HG03469 (cell line): ENCODE data around the gene APP.
"Not testable (repeated sequence)": the region's sequence is repeated elsewhere in the genome, so short reads cannot be mapped to it uniquely, and the experiment has no call there.

Source experiments
- ATAC-seq: cut with Tn5 transposase; IDR thresholded peaks from one replicate; pipeline ENCODE4 v1.9.1; 2021; ENCODE audit warnings: mild to moderate bottlenecking, moderate library complexity, moderate number of reproducible peaks; ENCODE audit not compliant: unreplicated experiment

The APP gene

DNA sequence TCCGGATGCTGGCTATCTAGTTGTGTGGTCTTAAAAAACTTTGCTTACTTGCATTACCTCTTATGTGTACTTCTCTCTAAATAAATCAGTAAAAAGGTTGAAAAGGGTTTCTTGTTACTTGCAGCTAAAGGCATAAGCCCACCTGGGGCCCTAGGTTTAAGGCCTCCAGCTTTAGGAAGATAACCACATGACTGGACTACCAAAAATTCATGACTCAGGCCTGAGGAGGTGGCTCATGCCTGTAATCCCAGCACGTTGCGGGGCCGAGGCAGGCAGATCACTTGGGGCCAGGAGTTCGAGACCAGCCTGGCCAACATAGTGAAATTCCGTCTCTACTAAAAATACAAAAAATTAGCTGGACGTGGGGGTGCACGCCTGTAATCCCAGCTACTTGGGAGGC is 142.9 kb downstream of the APP start:
- ATAC-seq = no peak

DNA sequence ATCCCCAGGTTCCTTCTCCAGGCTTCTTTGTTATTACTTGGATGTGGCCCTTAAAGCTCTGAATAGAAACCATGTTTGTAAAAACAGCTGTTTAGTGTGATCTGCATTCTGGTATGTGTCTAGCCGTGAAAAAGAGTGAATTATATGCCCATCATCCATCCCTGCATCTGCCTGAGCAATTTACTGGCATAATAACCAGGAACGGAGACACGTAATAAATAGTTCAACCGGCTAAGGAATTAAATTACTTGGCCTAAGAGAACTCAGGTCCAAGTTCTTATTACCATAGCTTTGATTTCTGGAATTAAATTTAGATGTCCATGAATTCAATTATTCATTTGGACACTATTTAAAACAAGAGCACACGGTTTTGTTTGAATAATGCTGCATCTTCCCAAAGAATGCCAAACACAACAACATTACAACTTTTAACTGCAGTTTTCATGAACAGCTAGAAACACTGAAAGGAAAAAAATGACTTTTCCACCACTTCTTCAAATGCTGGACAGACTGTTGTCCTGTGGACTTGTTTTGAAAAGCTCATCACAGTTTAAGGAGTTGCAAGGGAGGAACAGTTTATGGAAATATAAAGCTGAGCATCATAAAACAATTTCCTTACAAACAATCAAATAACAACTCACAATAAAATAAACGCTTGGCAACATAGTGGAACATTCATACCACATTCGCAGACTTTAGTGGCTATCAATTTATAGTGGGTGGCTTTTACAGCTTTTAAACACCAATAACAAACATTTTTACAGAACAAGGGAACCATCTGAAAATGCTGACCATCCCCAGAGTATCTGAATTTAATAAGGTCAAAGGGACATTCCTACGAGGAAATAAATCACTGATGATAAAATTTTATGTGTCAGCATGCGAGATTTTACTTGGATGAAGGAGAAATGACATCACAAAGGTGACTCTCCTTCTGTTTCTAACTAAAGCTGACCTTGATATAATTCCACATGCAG is 144.7 kb downstream of the APP start:
- no peak for ATAC-seq

- not testable (repeated sequence) for ATAC-seq
These were observed 147.2 kb downstream of the APP start for GRCh38 chr21:26023406-26023805.

- not testable (repeated sequence) for ATAC-seq
These were observed 147.8 kb downstream of the APP start for GRCh38 chr21:26022598-26023337.

DNA sequence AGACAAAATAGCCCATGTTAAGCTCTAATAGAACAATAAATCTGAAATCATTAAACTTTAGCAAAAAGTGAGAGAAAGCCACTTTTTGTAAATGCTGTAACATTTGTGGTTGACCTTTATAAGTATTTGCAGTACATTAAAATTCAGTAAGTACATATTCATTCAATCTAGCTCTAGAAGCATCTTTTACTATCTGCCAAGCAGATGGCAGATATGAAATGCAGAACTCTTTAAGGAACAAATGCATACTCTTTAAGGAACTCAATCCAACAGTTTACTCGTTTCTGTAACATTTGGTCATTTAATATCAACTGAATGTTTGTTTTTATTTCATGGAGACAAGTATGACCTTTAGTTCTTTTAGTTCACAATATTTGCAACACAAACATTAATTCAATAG is 150.1 kb downstream of the APP start:
- ATAC-seq = no peak

DNA sequence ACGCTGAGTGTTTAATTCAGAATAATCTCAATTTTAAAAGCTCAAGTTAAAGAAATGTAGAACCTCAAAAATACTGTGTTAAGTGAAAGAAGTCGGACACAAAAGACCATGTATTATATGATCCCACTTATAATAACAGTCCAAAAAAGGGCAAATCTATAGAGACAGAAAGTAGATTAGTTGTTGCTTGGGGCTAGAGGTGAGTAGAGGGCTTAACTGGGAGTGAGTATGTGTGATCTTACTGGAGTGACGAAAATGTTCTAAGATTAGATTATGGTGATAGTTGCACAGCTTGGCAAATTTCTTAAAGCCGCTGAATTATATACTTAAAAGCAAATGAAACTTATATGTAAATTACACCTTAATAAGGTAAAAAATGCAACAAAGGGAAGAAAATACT is 150.5 kb downstream of the APP start:
- no peak for ATAC-seq

GRCh38 chr21:26019236-26019635 is 151.3 kb downstream of the APP start:
- ATAC-seq = no peak

- no peak for ATAC-seq
These were observed 156.6 kb downstream of the APP start for GRCh38 chr21:26013970-26014369.

GRCh38 chr21:26012482-26012881 is 158.1 kb downstream of the APP start:
- not testable (repeated sequence) for ATAC-seq

- ATAC-seq = no peak
These were observed 159.2 kb downstream of the APP start for GRCh38 chr21:26011292-26011940.

DNA sequence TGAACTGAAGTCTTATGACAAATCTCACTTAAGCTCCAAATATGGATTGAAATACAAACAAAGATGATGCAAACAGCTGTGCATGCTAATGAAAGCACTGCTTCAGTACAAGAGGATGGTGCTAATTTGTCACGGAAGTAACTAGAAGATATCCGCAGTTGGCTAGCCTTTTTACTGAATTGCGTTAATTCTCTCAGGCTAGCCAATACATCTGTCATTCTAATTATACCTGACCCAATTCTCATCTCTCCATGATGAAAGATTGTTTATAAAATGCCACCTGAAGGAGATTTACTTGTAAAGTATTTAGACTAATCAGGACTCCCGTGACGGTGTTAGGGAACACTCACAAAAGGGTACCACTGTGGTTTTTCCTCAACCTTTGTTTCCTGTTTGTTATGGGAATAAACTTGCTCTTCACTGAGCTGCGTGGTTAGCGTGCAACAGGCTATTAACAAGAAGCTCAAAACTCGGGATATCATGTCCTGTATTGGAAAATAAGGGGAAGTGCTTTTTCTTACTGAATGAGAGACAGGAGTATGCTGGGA is 162.5 kb downstream of the APP start:
- ATAC-seq = no peak

DNA sequence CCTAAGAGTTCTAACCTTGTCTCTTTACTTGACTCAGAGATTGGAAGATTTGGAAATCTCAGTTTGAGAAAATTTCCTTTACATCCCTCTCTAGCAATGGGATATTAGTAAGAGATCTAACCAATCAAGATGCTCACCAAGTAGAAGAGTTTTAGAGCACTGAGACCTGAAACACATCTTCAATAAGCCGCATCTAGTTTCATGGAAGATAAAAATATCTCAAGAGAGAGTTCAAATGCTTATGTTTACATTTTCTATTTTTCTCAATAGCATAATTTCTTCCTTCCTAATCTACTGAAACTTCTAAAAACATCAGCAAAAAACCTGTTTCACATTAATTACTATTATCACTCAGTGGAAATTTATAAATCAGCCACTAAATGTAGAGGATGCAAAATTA is 165.1 kb downstream of the APP start:
- no peak for ATAC-seq

DNA sequence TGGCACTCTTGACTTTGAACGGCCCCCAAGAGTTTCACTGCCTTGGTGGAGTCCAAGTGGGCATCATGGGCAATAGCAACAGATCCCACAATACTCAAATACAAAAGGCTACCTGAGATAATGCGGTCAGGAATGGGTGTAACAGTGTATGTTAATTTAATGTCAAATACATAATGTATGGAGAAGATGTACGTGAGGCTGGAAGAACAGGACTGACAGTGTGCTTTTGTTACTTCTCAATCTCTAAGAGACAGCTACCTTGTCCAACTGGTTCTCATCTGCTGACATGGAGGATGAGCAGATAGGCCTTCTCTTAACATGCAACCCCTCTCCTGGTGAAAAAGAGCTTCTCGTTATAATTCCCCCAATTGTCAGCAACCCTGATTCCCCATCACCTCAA is 167.2 kb downstream of the APP start:
- ATAC-seq = no peak

DNA sequence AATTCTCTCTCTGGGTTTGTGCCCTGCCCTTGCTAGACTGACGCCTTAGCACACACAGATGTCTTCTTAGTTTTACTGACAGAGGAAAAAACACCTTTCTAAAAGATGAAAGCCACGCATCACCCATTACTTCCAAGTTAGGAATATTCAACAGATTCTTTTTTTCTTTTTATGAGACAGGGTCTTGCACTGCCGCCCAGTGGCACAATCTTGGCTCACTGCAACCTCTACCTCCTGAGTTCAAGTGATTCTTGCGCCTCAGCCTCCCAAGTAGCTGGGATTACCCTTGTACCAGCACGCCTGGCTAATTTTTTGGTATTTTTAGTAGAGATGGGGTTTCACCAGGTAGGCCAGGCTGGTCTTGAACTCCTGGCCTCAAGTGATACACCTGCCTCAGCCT is 169.2 kb downstream of the APP start:
- ATAC-seq = no peak

DNA sequence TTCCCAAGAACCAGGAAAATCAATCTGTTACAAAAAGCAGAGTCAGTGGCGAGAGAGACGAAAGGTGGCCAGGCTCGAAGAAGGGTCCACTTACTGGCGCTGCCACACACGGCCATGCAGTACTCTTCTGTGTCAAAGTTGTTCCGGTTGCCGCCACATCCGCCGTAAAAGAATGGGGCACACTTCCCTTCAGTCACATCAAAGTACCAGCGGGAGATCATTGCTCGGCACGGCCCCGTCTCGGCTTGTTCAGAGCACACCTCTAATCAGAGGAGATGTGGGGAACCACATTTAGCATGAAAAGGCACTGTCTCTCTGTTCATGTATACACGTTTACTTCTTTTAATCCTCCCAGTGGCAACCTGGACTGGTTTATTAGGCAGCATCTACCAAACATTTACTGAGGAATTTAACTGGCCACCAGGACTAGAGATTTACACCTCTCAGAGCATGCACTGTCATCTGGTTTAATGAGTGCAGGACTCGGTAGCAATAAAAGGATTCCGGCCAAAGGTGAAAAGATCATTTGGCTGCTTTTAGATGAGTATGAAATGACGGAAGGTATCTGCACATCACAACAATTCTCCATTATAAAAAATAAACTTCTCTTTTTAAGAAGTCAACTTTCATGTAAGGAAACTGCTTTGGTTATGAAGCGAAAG is 170.5 kb downstream of the APP start:
- no peak for ATAC-seq

- no peak for ATAC-seq
These were observed 172.6 kb downstream of the APP start for GRCh38 chr21:25997788-25998611.

DNA sequence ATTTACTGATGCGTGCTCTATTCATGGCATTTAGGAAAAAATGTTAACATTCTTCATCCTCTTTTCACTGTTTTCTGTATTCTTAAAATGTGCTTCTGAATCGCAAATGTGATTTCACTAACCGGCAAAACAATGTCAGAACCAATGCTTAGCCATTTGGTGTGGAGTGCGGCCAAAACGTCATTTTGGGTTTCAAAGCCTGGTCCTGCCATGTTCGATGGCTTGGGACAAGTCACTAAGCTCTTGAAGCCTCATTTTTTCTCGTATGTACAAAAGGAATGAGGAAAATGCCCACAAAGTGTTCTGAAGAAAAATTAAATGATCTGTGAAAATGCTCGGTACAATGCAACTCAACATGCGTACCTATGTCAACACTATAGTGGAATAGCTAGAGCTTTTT is 175.3 kb downstream of the APP start:
- ATAC-seq = no peak

DNA sequence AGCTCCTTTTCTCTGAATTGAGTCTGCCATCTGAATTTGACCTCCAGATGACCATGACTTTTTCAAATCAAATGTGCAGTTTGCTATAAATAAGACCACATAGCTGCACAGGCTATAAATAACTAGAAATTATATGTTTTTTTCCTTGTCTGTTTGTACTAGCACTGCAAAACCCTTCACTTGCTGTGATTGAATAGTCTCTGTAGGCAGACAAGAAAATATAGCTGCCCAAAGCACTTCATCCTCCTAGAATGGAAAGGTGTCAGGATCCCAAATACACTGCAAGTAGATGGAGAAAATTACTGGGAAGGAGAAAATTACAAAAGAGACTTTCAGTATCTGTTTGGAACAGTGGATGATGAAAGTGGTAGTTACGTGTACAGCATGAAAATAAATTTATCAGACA is 175.8 kb downstream of the APP start:
- ATAC-seq = no peak

GRCh38 chr21:25988738-25989137 is 181.8 kb downstream of the APP start:
- ATAC-seq = no peak

DNA sequence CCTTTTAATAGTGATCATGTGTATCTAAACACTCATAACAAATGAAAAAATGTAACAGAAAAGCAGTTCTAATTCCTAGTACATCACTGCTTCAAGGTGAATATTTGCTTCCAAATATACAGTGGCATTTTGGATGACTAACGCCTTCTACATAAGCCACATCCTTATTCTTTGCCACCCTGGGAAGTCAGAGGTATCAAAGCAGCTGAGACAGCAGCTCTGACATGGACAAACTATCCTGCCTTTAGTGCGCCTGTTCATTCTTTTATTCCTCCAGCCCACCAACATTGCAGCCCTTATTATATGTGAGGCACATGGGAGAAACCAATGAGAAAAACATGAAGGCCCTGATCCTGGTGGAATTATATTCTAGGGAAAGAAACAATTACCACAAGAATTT is 183.0 kb downstream of the APP start:
- no peak for ATAC-seq
